SK-N-SH treated with all-trans-retinoic acid at 6 μM for 48 hours (cell line): Measurements from ENCODE around the gene ACTR10.
"Not testable (repeated sequence)": the region's sequence is repeated elsewhere in the genome, so short reads cannot be mapped to it uniquely, and the experiment has no call there.

ENCODE experiments used
- ATAC-seq: fragments of 200-7000 bp; cut with Tn5 transposase; 3 replicates; pipeline ENCODE4 v1.9.1; 2020; ENCODE audit warnings: mild to moderate bottlenecking, moderate library complexity
- ARNTL ChIP-seq: fragments of 450-650 bp; formaldehyde crosslinking; IDR thresholded peaks from 2 replicates; pipeline ENCODE4 v1.5.0; 2020; ENCODE audit warnings: low read depth, mild to moderate bottlenecking, moderate library complexity, borderline replicate concordance
- BACH2 ChIP-seq: fragments of 250-450 bp; sonication (Bioruptor Pico); IDR thresholded peaks from 2 replicates; pipeline ENCODE4 v1.9.0; 2021; ENCODE audit warnings: mild to moderate bottlenecking, borderline replicate concordance
- CSDC2 ChIP-seq: fragments of 250-450 bp; sonication (Bioruptor Pico); IDR thresholded peaks from 2 replicates; pipeline ENCODE4 v1.5.0; 2020; ENCODE audit warnings: mild to moderate bottlenecking, moderate library complexity
- ESRRG ChIP-seq: fragments of 250-450 bp; sonication (Bioruptor Pico); IDR thresholded peaks from 2 replicates; pipeline ENCODE4 v1.6.1; 2021; ENCODE audit warnings: mild to moderate bottlenecking
- ISL1 ChIP-seq: fragments of 250-450 bp; sonication (Bioruptor Pico); IDR thresholded peaks from 2 replicates; pipeline ENCODE4 v2.1.2; 2022; ENCODE audit warnings: mild to moderate bottlenecking, moderate library complexity
- OSR1 ChIP-seq: fragments of 250-450 bp; sonication (Bioruptor Pico); IDR thresholded peaks from 2 replicates; pipeline ENCODE4 v1.8.0; 2022; ENCODE audit warnings: moderate library complexity, mild to moderate bottlenecking, inconsistent platforms
- RARB ChIP-seq: fragments of 250-450 bp; sonication (Bioruptor Pico); IDR thresholded peaks from 2 replicates; pipeline ENCODE4 v1.8.0; 2021; ENCODE audit warnings: mild to moderate bottlenecking, moderate library complexity
- SNAI2 ChIP-seq: fragments of 250-450 bp; sonication (Bioruptor Pico); IDR thresholded peaks from 2 replicates; pipeline ENCODE4 v1.5.0; 2020; ENCODE audit warnings: mild to moderate bottlenecking, moderate library complexity
- TCF4 ChIP-seq: fragments of 250-450 bp; sonication (Bioruptor Pico); IDR thresholded peaks from 2 replicates; pipeline ENCODE4 v1.8.0; 2021; ENCODE audit warnings: mild to moderate bottlenecking, moderate library complexity, borderline replicate concordance
- TOX ChIP-seq: fragments of 250-450 bp; sonication (Bioruptor Pico); IDR thresholded peaks from 2 replicates; pipeline ENCODE4 v1.8.0; 2021; ENCODE audit warnings: mild to moderate bottlenecking, moderate library complexity, borderline replicate concordance
- ZC3H10 ChIP-seq: fragments of 250-450 bp; sonication (Bioruptor Pico); IDR thresholded peaks from 2 replicates; pipeline ENCODE4 v1.5.1; 2021; ENCODE audit warnings: mild to moderate bottlenecking, moderate library complexity
- ZFP3 ChIP-seq: fragments of 250-450 bp; sonication (Bioruptor Pico); IDR thresholded peaks from 2 replicates; pipeline ENCODE4 v1.5.0; 2020; ENCODE audit warnings: mild to moderate bottlenecking, moderate library complexity
- ZFP30 ChIP-seq: fragments of 450-650 bp; formaldehyde crosslinking; IDR thresholded peaks from 2 replicates; pipeline ENCODE4 v1.5.0; 2022; ENCODE audit warnings: mild to moderate bottlenecking, moderate library complexity
- ZNF70 ChIP-seq: fragments of 450-650 bp; formaldehyde crosslinking; IDR thresholded peaks from 2 replicates; pipeline ENCODE4 v1.5.0; 2020; ENCODE audit warnings: mild to moderate bottlenecking, moderate library complexity
- ZNF8 ChIP-seq: fragments of 450-650 bp; formaldehyde crosslinking; IDR thresholded peaks from 2 replicates; pipeline ENCODE4 v1.5.0; 2020; ENCODE audit warnings: mild to moderate bottlenecking, moderate library complexity
- TF ChIP-seq, protein P1 (sequence below): fragments of 250-450 bp; sonication (Bioruptor Pico); IDR thresholded peaks from 2 replicates; pipeline ENCODE4 v1.5.1; 2020; ENCODE audit warnings: low read depth, mild to moderate bottlenecking, moderate library complexity
- TF ChIP-seq, protein P2 (sequence below): fragments of 250-450 bp; sonication (Bioruptor Pico); IDR thresholded peaks from 2 replicates; pipeline ENCODE4 v1.8.0; 2021; ENCODE audit warnings: low read depth, mild to moderate bottlenecking, moderate library complexity, borderline replicate concordance
- TF ChIP-seq, protein P3 (sequence below): fragments of 250-450 bp; sonication (Bioruptor Pico); IDR thresholded peaks from 2 replicates; pipeline ENCODE4 v1.5.0; 2020; ENCODE audit warnings: mild to moderate bottlenecking, moderate library complexity
- TF ChIP-seq, protein P4 (sequence below): fragments of 250-450 bp; sonication (Bioruptor Pico); IDR thresholded peaks from 2 replicates; pipeline ENCODE4 v1.5.1; 2021; ENCODE audit warnings: mild to moderate bottlenecking, moderate library complexity
- TF ChIP-seq, protein P5 (sequence below): fragments of 250-450 bp; sonication (Bioruptor Pico); IDR thresholded peaks from 2 replicates; pipeline ENCODE4 v1.8.0; 2020; ENCODE audit warnings: mild to moderate bottlenecking, moderate library complexity, borderline replicate concordance

ACTR10 gene

DNA sequence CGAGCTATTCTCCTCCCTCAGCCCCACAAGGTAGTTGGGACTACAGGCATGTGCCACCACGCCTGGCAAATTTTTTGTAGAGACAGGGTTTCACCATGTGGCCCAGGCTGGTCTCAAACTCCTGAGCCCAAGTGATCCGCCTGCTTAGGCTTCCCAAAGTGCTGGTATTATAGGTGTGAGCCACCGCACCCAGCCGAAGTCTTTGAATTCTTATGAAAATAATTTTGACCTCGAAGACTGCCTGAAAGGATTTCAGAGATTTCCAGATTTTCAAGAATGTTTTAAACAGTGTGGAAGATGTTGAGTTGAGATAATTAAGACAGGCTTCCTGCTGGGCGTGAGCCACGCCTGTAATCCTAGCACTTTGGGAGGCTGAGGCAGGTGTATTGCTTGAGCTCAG lies 49.7 kb downstream of the ACTR10 start:
- TF ChIP-seq ZFP30 (CRISPR knock-in tag) = no peak
- no peak for TF ChIP-seq ZFP3 (CRISPR knock-in tag)
- no peak for TF ChIP-seq ZNF70 (CRISPR knock-in tag)
- no peak for TF ChIP-seq OSR1 (CRISPR knock-in tag)
- no peak for TF ChIP-seq CSDC2
- TF ChIP-seq, protein P1, sequence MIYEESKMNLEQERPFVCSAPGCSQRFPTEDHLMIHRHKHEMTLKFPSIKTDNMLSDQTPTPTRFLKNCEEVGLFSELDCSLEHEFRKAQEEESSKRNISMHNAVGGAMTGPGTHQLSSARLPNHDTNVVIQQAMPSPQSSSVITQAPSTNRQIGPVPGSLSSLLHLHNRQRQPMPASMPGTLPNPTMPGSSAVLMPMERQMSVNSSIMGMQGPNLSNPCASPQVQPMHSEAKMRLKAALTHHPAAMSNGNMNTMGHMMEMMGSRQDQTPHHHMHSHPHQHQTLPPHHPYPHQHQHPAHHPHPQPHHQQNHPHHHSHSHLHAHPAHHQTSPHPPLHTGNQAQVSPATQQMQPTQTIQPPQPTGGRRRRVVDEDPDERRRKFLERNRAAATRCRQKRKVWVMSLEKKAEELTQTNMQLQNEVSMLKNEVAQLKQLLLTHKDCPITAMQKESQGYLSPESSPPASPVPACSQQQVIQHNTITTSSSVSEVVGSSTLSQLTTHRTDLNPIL (CRISPR knock-in tag) = no peak
- TF ChIP-seq ARNTL (CRISPR knock-in tag) = no peak
- no peak for TF ChIP-seq ZNF8
- TF ChIP-seq, protein P2, sequence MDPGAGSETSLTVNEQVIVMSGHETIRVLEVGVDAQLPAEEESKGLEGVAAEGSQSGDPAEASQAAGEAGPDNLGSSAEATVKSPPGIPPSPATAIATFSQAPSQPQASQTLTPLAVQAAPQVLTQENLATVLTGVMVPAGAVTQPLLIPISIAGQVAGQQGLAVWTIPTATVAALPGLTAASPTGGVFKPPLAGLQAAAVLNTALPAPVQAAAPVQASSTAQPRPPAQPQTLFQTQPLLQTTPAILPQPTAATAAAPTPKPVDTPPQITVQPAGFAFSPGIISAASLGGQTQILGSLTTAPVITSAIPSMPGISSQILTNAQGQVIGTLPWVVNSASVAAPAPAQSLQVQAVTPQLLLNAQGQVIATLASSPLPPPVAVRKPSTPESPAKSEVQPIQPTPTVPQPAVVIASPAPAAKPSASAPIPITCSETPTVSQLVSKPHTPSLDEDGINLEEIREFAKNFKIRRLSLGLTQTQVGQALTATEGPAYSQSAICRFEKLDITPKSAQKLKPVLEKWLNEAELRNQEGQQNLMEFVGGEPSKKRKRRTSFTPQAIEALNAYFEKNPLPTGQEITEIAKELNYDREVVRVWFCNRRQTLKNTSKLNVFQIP (CRISPR knock-in tag) = no peak
- TF ChIP-seq ISL1 (CRISPR knock-in tag) = no peak
- no peak for TF ChIP-seq TOX (CRISPR knock-in tag)
- TF ChIP-seq, protein P3, sequence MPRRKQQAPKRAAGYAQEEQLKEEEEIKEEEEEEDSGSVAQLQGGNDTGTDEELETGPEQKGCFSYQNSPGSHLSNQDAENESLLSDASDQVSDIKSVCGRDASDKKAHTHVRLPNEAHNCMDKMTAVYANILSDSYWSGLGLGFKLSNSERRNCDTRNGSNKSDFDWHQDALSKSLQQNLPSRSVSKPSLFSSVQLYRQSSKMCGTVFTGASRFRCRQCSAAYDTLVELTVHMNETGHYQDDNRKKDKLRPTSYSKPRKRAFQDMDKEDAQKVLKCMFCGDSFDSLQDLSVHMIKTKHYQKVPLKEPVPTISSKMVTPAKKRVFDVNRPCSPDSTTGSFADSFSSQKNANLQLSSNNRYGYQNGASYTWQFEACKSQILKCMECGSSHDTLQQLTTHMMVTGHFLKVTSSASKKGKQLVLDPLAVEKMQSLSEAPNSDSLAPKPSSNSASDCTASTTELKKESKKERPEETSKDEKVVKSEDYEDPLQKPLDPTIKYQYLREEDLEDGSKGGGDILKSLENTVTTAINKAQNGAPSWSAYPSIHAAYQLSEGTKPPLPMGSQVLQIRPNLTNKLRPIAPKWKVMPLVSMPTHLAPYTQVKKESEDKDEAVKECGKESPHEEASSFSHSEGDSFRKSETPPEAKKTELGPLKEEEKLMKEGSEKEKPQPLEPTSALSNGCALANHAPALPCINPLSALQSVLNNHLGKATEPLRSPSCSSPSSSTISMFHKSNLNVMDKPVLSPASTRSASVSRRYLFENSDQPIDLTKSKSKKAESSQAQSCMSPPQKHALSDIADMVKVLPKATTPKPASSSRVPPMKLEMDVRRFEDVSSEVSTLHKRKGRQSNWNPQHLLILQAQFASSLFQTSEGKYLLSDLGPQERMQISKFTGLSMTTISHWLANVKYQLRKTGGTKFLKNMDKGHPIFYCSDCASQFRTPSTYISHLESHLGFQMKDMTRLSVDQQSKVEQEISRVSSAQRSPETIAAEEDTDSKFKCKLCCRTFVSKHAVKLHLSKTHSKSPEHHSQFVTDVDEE (CRISPR knock-in tag) = no peak
- TF ChIP-seq, protein P4, sequence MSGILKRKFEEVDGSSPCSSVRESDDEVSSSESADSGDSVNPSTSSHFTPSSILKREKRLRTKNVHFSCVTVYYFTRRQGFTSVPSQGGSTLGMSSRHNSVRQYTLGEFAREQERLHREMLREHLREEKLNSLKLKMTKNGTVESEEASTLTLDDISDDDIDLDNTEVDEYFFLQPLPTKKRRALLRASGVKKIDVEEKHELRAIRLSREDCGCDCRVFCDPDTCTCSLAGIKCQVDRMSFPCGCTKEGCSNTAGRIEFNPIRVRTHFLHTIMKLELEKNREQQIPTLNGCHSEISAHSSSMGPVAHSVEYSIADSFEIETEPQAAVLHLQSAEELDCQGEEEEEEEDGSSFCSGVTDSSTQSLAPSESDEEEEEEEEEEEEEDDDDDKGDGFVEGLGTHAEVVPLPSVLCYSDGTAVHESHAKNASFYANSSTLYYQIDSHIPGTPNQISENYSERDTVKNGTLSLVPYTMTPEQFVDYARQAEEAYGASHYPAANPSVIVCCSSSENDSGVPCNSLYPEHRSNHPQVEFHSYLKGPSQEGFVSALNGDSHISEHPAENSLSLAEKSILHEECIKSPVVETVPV (CRISPR knock-in tag) = no peak
- no peak for TF ChIP-seq TCF4 (CRISPR knock-in tag)
- TF ChIP-seq RARB = no peak
- no peak for TF ChIP-seq SNAI2 (CRISPR knock-in tag)
- TF ChIP-seq, protein P5, sequence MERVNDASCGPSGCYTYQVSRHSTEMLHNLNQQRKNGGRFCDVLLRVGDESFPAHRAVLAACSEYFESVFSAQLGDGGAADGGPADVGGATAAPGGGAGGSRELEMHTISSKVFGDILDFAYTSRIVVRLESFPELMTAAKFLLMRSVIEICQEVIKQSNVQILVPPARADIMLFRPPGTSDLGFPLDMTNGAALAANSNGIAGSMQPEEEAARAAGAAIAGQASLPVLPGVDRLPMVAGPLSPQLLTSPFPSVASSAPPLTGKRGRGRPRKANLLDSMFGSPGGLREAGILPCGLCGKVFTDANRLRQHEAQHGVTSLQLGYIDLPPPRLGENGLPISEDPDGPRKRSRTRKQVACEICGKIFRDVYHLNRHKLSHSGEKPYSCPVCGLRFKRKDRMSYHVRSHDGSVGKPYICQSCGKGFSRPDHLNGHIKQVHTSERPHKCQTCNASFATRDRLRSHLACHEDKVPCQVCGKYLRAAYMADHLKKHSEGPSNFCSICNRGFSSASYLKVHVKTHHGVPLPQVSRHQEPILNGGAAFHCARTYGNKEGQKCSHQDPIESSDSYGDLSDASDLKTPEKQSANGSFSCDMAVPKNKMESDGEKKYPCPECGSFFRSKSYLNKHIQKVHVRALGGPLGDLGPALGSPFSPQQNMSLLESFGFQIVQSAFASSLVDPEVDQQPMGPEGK (CRISPR knock-in tag) = no peak
- TF ChIP-seq ZC3H10 = no peak
- TF ChIP-seq BACH2 = no peak
- no peak for TF ChIP-seq ESRRG (CRISPR knock-in tag)
- no peak for ATAC-seq

DNA sequence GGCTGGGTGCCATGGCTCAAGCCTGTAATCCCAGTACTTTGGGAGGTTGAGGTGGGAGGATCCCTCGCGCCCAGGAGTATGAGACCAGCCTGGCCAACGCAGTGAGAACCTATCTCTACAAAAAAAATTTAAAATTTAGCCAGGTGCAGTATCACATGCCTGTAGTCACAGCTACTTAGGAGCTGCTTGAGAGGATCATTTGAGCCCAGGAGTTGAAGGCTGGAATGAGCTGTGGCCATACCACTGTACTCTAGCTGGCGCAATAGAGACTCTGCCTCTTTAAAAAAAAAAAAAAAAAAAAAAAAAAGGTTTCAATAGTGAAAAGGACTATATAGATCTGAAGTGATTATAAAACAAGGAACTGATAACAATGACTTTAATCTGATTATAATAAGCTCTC lies 58.2 kb downstream of the ACTR10 start:
- ATAC-seq = peak; percentile 59
- TF ChIP-seq ZFP30 (CRISPR knock-in tag) (no peak), OSR1 (CRISPR knock-in tag) (no peak), ESRRG (CRISPR knock-in tag) (no peak), CSDC2 (no peak), RARB (no peak), TOX (CRISPR knock-in tag) (no peak), TCF4 (CRISPR knock-in tag) (no peak), ISL1 (CRISPR knock-in tag) (no peak), ZFP3 (CRISPR knock-in tag) (no peak)
- TF ChIP-seq, protein P5 (CRISPR knock-in tag) = no peak

DNA sequence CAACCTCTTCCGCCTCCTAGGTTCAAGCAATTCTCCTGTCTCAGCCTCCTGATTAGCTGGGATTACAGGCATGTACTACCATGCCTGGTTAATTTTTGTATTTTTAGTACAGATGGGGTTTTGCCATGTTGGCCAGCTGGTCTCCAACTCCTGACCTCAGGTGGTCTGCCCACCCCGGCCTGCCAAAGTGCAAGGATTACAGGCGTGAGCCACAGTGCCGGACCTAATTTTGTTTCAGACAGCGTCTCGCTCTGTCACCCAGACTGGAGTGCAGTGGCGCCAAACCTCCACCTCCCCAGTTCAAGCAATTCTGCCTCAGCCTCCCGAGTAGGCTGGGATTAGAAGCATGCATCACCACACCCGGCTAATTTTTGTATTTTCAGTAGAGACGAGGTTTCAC lies 62.1 kb downstream of the ACTR10 start:
- ATAC-seq = not testable (repeated sequence)
